Astrocyte (in vitro differentiated cells and primary cell): ENCODE results near the gene CMPK1.

Experiments
- CTCF ChIP-seq: IDR thresholded peaks from 2 replicates; pipeline ENCODE4 v1.5.1; 2011; ENCODE audit warnings: low read depth, mild to moderate bottlenecking, inconsistent platforms, low read length, moderate library complexity; ENCODE audit not compliant: insufficient read depth
- EZH2 ChIP-seq: IDR thresholded peaks from 2 replicates; pipeline ENCODE4 v1.6.1; 2012; ENCODE audit warnings: mild to moderate bottlenecking, low read length, inconsistent platforms; ENCODE audit not compliant: insufficient read depth

DNA sequence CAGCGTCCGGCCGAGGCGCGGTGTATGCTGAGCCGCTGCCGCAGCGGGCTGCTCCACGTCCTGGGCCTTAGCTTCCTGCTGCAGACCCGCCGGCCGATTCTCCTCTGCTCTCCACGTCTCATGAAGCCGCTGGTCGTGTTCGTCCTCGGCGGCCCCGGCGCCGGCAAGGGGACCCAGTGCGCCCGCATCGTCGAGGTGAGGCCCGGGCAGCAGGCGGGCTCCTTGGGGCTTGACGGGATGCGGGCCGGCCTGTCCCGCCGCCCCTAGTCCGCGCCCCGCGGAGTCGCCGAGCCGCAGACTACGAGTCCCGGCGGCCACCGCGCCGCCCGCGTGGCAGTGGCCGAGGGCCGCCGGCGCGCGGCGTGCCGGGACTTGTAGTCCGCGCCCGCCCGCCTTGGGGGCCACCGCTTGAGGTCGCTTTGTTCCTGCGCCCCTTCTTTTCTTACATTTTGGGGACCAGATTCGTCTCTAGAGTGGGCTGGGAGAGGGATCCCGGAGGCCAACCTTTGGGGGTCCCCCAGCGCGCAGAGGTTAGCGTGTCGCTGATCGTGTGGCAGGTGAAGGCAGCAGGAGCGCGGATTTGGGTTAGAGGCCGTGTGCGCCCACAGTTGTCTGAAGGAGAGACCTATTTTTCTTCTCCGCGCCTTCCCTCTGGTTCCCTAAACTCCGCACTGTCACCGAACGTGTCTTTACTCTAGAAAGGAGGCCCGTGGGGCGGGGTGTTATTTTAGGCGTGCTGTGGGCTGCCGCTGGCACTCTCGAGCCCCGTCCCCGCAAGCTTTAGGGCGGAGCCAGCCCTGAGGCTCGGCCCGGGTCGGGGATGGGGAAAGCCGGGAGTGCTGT is 553 bp downstream of the CMPK1 start:
- TF ChIP-seq CTCF, result no peak
- TF ChIP-seq EZH2, result no peak
